Transverse colon (tissue), 4 donors: ENCODE measurements around the gene DYRK3.

Experiments
- EP300 ChIP-seq: sonication (generic); formaldehyde crosslinking; IDR thresholded peaks from one replicate; pipeline ENCODE4 v1.6.1; 2017; ENCODE audit warnings: antibody characterized with exemption, low read depth
- POLR2A ChIP-seq: fragments of 450-650 bp; IDR thresholded peaks from one replicate; pipeline ENCODE4 v1.6.1; 2016; ENCODE audit warnings: antibody characterized with exemption, mild to moderate bottlenecking, moderate library complexity
- POLR2AphosphoS5 ChIP-seq, 3 donors: sonication (generic); formaldehyde crosslinking; IDR thresholded peaks; one replicate each; pipeline ENCODE4 v1.6.1; 2016; ENCODE audit warnings: antibody characterized with exemption in 3 of 3
- TF ChIP-seq, protein P1 (sequence below), 5 experiments: fragments of 200-600 bp in 3 of 5; fragments of 450-650 bp in 2 of 5; sonication (generic) in 3 of 5; IDR thresholded peaks; 1 replicate in 2 of 5; 2 replicates in 3 of 5; pipeline ENCODE4 v1.5.1; 2016 to 2017; ENCODE audit warnings: antibody characterized with exemption in 5 of 5, inconsistent platforms in 3 of 5, mild to moderate bottlenecking in 2 of 5, moderate library complexity in 1 of 5

- TF ChIP-seq EP300 (no peak), POLR2AphosphoS5 (IDR thresholded peaks at IDR 0.05) (no peak), POLR2A (no peak)
- TF ChIP-seq, protein P1, sequence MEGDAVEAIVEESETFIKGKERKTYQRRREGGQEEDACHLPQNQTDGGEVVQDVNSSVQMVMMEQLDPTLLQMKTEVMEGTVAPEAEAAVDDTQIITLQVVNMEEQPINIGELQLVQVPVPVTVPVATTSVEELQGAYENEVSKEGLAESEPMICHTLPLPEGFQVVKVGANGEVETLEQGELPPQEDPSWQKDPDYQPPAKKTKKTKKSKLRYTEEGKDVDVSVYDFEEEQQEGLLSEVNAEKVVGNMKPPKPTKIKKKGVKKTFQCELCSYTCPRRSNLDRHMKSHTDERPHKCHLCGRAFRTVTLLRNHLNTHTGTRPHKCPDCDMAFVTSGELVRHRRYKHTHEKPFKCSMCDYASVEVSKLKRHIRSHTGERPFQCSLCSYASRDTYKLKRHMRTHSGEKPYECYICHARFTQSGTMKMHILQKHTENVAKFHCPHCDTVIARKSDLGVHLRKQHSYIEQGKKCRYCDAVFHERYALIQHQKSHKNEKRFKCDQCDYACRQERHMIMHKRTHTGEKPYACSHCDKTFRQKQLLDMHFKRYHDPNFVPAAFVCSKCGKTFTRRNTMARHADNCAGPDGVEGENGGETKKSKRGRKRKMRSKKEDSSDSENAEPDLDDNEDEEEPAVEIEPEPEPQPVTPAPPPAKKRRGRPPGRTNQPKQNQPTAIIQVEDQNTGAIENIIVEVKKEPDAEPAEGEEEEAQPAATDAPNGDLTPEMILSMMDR (IDR thresholded peaks at IDR 0.05): no peak
These were observed 39.6 kb upstream of the DYRK3 start for GRCh38 chr1:206595581-206596318.
